HCT116 (cell line): Measurements from ENCODE around the gene RIMBP2. TPM values are rescaled to one million over a fixed set of nuclear protein-coding genes. Genes with fewer than 3 reads are reported as not detected.

ENCODE experiments used
- ATAC-seq: fragments of 200-7000 bp; cut with Tn5 transposase; 2 replicates; pipeline ENCODE4 v1.9.1; 2020; ENCODE audit warnings: mild to moderate bottlenecking, moderate library complexity
- BruUV-seq: library from RNA; stranded (reverse); fragments of 400-500 nt; replicated peaks from 2 replicates; lab custom pipeline; 2021; lab: Mats Ljungman, UMichigan
- CTCF ChIA-PET: fragments of 300-600 bp; sonication (Branson Sonifier 250); formaldehyde crosslinking; loops from one replicate; lab custom pipeline; 2021; ENCODE audit warnings: antibody characterized with exemption; lab: Charles Lee
- POLR2A ChIA-PET: fragments of 300-600, 350-600 bp; sonication (Branson Sonifier 250); formaldehyde crosslinking; loops from one replicate; lab custom pipeline; 2021; ENCODE audit warnings: antibody characterized with exemption; lab: Charles Lee
- RAD21 ChIA-PET, 2 experiments: fragments of 300-600 bp; sonication (Branson Sonifier 250); formaldehyde crosslinking; loops; one replicate each; lab custom pipeline; 2023; ENCODE audit warnings: low total read pairs in 2 of 2; ENCODE audit not compliant: uncharacterized antibody in 2 of 2, unreplicated experiment in 2 of 2, low non-redundant PET in 1 of 2; lab: Charles Lee
- DNase-seq: peaks from one replicate; pipeline ENCODE4 v3.0.0-alpha.2; 2010; ENCODE audit warnings: low read depth, low spot score
- H2AFZ ChIP-seq: fragments of 200-600 bp; shearing (Covaris generic), sonication (generic); 2 replicates; pipeline ENCODE4 v1.6.1; 2017; ENCODE audit warnings: low read depth, mixed run types, mixed read lengths, antibody characterized with exemption, low read length; ENCODE audit not compliant: poor library complexity, severe bottlenecking
- H3K27ac ChIP-seq: 2 replicates; pipeline ENCODE4 v1.5.1; 2012; ENCODE audit warnings: low read depth, low read length
- H3K27me3 ChIP-seq: fragments of 200-600 bp; sonication (generic); 2 replicates; pipeline ENCODE4 v1.6.1; 2016; ENCODE audit warnings: mixed run types, low read length, mixed read lengths; ENCODE audit not compliant: insufficient read depth
- H3K36me3 ChIP-seq, 2 experiments: fragments of 200-500 bp in 1 of 2; fragments of 200-600 bp in 1 of 2; sonication (Bioruptor generic) in 1 of 2; sonication (generic) in 1 of 2; 2 replicates each; pipeline versions ENCODE4 v1.5.1 to v1.6.1; 2014 to 2016; ENCODE audit warnings: low read length in 2 of 2, inconsistent platforms in 1 of 2, mixed read lengths in 1 of 2, mixed run types in 1 of 2; ENCODE audit not compliant: insufficient read depth in 2 of 2, control insufficient read depth in 1 of 2
- H3K4me1 ChIP-seq, 2 experiments: fragments of 200-600 bp in 1 of 2; sonication (generic) in 1 of 2; 2 replicates each; pipeline versions ENCODE4 v1.5.1 to v1.6.1; 2012 to 2017; ENCODE audit warnings: low read length in 2 of 2, inconsistent platforms in 1 of 2, mild to moderate bottlenecking in 1 of 2, mixed read lengths in 1 of 2, mixed run types in 1 of 2, moderate library complexity in 1 of 2; ENCODE audit not compliant: insufficient read depth in 2 of 2, control insufficient read depth in 1 of 2
- H3K4me2 ChIP-seq: fragments of 200-600 bp; sonication (generic); 2 replicates; pipeline ENCODE4 v1.6.1; 2017; ENCODE audit warnings: mixed run types, low read length, mixed read lengths
- H3K4me3 ChIP-seq, 2 experiments: fragments of 200-600 bp in 1 of 2; sonication (generic) in 1 of 2; replicated peaks in 1 of 2; 2 replicates each; pipeline ENCODE4 v1.5.1; 2011 to 2016; ENCODE audit warnings: low read length in 2 of 2, control low read depth in 1 of 2, low read depth in 1 of 2, mild to moderate bottlenecking in 1 of 2, mixed read lengths in 1 of 2, mixed run types in 1 of 2
- H3K79me2 ChIP-seq: fragments of 200-600 bp; sonication (generic); 2 replicates; pipeline ENCODE4 v1.6.1; 2017; ENCODE audit warnings: mild to moderate bottlenecking, mixed run types, low read length, moderate library complexity, mixed read lengths; ENCODE audit not compliant: insufficient read depth
- H3K9ac ChIP-seq: fragments of 200-600 bp; sonication (generic); 2 replicates; pipeline ENCODE4 v1.6.1; 2016; ENCODE audit warnings: low read length, mixed read lengths
- H3K9me2 ChIP-seq: fragments of 200-600 bp; sonication (generic), shearing (Covaris generic); 2 replicates; pipeline ENCODE4 v1.6.1; 2017; ENCODE audit warnings: mixed run types, mild to moderate bottlenecking, moderate library complexity; ENCODE audit not compliant: insufficient read depth
- H3K9me3 ChIP-seq, 2 experiments: fragments of 200-500 bp in 1 of 2; fragments of 200-600 bp in 1 of 2; sonication (Bioruptor generic) in 1 of 2; sonication (generic) in 1 of 2; 2 replicates each; pipeline ENCODE4 v1.6.1; 2014 to 2017; ENCODE audit warnings: low read length in 2 of 2, mixed read lengths in 2 of 2, inconsistent platforms in 1 of 2, low read depth in 1 of 2, mild to moderate bottlenecking in 1 of 2, mixed run types in 1 of 2, moderate library complexity in 1 of 2; ENCODE audit not compliant: control insufficient read depth in 1 of 2, insufficient read depth in 1 of 2
- H4K20me1 ChIP-seq: fragments of 200-600 bp; sonication (generic), shearing (Covaris generic); 2 replicates; pipeline ENCODE4 v1.6.1; 2017; ENCODE audit warnings: mixed run types, mild to moderate bottlenecking, moderate library complexity; ENCODE audit not compliant: insufficient read depth
- ATF3 ChIP-seq: IDR thresholded peaks from 2 replicates; pipeline ENCODE4 v1.6.1; 2012
- CBX3 ChIP-seq: IDR thresholded peaks from 2 replicates; pipeline ENCODE4 v1.6.1; 2012; ENCODE audit warnings: low read depth
- CEBPB ChIP-seq: IDR thresholded peaks from 2 replicates; pipeline ENCODE4 v1.6.1; 2012; ENCODE audit warnings: low read depth
- CTCF ChIP-seq, 3 experiments: fragments of 200-600 bp in 1 of 3; sonication (generic) in 1 of 3; IDR thresholded peaks in 2 of 3; conservative IDR thresholded peaks in 1 of 3; 2 replicates each; pipeline ENCODE4 v1.5.1; 2012 to 2017; ENCODE audit warnings: low read depth in 2 of 3, low read length in 2 of 3, antibody characterized with exemption in 1 of 3, borderline replicate concordance in 1 of 3, control low read depth in 1 of 3, mild to moderate bottlenecking in 1 of 3, mixed read lengths in 1 of 3, mixed run types in 1 of 3, moderate library complexity in 1 of 3; ENCODE audit not compliant: insufficient read depth in 1 of 3
- EZH2phosphoT487 ChIP-seq: fragments of 200-600 bp; IDR thresholded peaks from 2 replicates; pipeline ENCODE4 v1.6.1; 2018; ENCODE audit warnings: antibody characterized with exemption, borderline replicate concordance
- FOSL1 ChIP-seq: IDR thresholded peaks from 2 replicates; pipeline ENCODE4 v1.6.1; 2012; ENCODE audit warnings: low read depth
- POLR2AphosphoS5 ChIP-seq: IDR thresholded peaks from 2 replicates; pipeline ENCODE4 v1.6.1; 2011; ENCODE audit warnings: mild to moderate bottlenecking, low read depth, low read length, moderate library complexity
- RAD21 ChIP-seq: IDR thresholded peaks from 2 replicates; pipeline ENCODE4 v1.6.1; 2012; ENCODE audit warnings: low read depth, mild to moderate bottlenecking
- SP1 ChIP-seq: IDR thresholded peaks from 2 replicates; pipeline ENCODE4 v1.6.1; 2012; ENCODE audit warnings: low read depth
- TCF7L2 ChIP-seq: IDR thresholded peaks from 2 replicates; pipeline ENCODE4 v1.7.0; 2011; ENCODE audit warnings: borderline replicate concordance, inconsistent platforms; ENCODE audit not compliant: insufficient read depth, insufficient read length; ENCODE audit errors: extremely low read depth
- ZFX ChIP-seq: fragments of 450-650 bp; IDR thresholded peaks from 2 replicates; pipeline ENCODE4 v1.6.1; 2017
- ZNF274 ChIP-seq: fragments of 200-500 bp; sonication (Bioruptor generic); IDR thresholded peaks from 2 replicates; pipeline ENCODE4 v1.6.1; 2014; ENCODE audit warnings: mild to moderate bottlenecking, low read depth, low read length, inconsistent platforms
- intact Hi-C: fragments of 100-400 bp; cut with micrococcal nuclease; formaldehyde crosslinking; loops from 2 replicates; pipeline ENCODE4 v1.10.0; 2022
- total RNA-seq: library from RNA; stranded (reverse); gene quantifications from one replicate; pipeline ENCODE4 v1.2.1, GENCODE V29; 2021; ENCODE audit not compliant: unreplicated experiment

The RIMBP2 gene
- total RNA-seq, 1 experiment from 2014 or later: not detected

- TF ChIP-seq CTCF (IDR thresholded peaks at IDR 0.05 in 2 of 3, conservative IDR thresholded peaks at IDR 0.05 in 1 of 3; ENCODE audit: borderline replicate concordance in 1 of 3, insufficient read depth in 1 of 3, low read depth in 2 of 3, low read length in 2 of 3): no peak
- no peak for TF ChIP-seq SP1
- TF ChIP-seq ZFX: no peak
- TF ChIP-seq RAD21: no peak
- TF ChIP-seq CBX3: no peak
These were observed 124.4 kb downstream of the RIMBP2 start (continued) for GRCh38 chr12:130591736-130592135.

- ChIA-PET CTCF (no interaction called here), POLR2A (no interaction called here)
- intact Hi-C loops: no loop called here
These were observed 125.4 kb downstream of the RIMBP2 start for GRCh38 chr12:130590685-130591084.

More at GRCh38 chr12:130590685-130591084, 125.4 kb downstream of the RIMBP2 start:
- H3K9me2 ChIP-seq: no peaks in the 10 kb centered on the region
- no peaks in the 10 kb centered on the region for H3K9me3 ChIP-seq
- H3K9ac ChIP-seq: no peak overlapping the region
- H2AFZ ChIP-seq: no peak overlapping the region
- no peaks in the 10 kb centered on the region for H4K20me1 ChIP-seq
- H3K36me3 ChIP-seq: no peaks in the 10 kb centered on the region
- H3K27ac ChIP-seq: no peak overlapping the region
- ATAC-seq (no peak), DNase-seq (no peak)
- H3K27me3 ChIP-seq: peaks cover 13% of the 10 kb centered on the region; the same call in 1 of the 2 replicates
- TF ChIP-seq CEBPB: no peak
- TF ChIP-seq POLR2AphosphoS5: no peak
- no peak for TF ChIP-seq ATF3
- TF ChIP-seq TCF7L2: no peak
- TF ChIP-seq CBX3: no peak
- TF ChIP-seq ZNF274: no peak
- no peak for TF ChIP-seq FOSL1
- TF ChIP-seq EZH2phosphoT487: no peak
- no peaks in the 10 kb centered on the region for H3K4me1 ChIP-seq
- H3K4me2 ChIP-seq: no peak overlapping the region
- no TSS peak for BruUV-seq
- H3K79me2 ChIP-seq: no peaks in the 10 kb centered on the region
- RAD21 ChIA-PET: no interaction called here
- no peak overlapping the region for H3K4me3 ChIP-seq
